Measurements from ENCODE around the gene S100A2.

Gene S100A2

DNA sequence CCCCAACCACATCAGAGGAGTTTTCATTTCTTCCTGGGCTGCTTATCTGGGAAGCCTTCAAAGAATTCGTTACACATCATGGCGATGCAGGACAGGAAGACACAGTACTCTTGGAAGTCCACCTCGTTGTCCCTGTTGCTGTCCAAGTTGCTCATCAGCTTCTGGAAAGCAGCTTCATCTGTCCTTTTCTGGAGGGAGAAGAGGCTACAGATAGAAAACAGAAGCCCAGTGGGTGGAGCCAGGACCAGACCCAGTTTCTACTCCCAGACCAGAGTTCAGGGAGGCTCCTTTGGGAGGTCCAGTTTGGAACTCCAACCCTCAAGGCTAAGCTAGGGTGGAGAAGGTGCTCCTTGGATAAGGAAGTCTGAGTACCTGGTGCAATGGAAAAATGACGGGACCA, 21.9 kb downstream of the S100A2 start:
- no peak overlapping the region for H3K4me3 ChIP-seq (ENCODE audit: low read length)

DNA sequence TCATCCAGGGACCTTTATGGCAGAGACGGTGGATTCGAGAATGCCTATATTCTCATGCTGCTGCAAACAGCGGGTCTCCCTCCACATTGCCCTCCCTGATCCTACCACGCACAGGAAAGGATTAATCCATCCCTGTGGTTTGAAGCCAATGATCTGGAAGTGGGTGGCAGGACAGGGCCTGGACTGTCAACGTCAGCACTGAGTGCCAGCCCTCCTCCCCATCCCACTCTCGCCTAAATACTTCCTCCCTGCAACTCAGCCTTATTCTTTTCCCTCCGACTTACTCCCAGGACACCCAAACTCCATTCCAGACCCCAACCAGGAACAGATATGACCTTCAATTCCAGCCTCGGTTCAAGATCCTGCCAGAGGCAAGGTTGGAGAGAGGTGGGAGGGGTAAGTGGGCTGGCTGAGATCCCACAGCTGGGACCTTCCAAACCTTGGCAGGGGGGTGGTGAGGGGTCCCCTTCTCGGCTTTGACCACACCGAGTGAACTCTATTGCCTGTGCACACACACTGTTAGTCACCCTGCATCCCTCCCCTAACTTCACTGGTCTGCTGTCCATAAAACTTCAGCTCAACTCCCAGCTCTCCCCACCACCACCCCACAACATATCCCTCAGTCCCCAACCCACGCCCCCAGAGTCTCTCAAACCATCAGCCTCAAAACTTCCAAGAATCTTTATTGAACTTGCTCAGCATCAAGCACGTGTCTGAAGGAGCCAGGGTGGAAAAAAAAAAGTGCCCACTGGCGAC, 22.5 kb downstream of the S100A2 start:
- Histone ChIP-seq H3K27me3 (ENCODE audit: insufficient read depth, low read length) (no peaks in the 10 kb centered on the region), H2AFZ (ENCODE audit: low read depth, low read length) (no peak overlapping the region), H3K9me3 (ENCODE audit: low read length) (no peaks in the 10 kb centered on the region), H3K36me3 (ENCODE audit: insufficient read depth, low read length) (no peaks in the 10 kb centered on the region), H3K4me3 (ENCODE audit: low read length) (no peak overlapping the region), H3K4me1 (ENCODE audit: insufficient read depth, low read length) (peaks cover 12% of the 10 kb centered on the region)

More for the DNA sequence above, 21.9 kb downstream of the S100A2 start:
- Histone ChIP-seq H3K9me3 (ENCODE audit: low read length) (no peaks in the 10 kb centered on the region), H3K36me3 (ENCODE audit: insufficient read depth, low read length) (no peaks in the 10 kb centered on the region), H3K4me1 (ENCODE audit: insufficient read depth, low read length) (peaks cover 12% of the 10 kb centered on the region), H2AFZ (ENCODE audit: low read depth, low read length) (no peak overlapping the region), H3K27me3 (ENCODE audit: insufficient read depth, low read length) (no peaks in the 10 kb centered on the region)

DNA sequence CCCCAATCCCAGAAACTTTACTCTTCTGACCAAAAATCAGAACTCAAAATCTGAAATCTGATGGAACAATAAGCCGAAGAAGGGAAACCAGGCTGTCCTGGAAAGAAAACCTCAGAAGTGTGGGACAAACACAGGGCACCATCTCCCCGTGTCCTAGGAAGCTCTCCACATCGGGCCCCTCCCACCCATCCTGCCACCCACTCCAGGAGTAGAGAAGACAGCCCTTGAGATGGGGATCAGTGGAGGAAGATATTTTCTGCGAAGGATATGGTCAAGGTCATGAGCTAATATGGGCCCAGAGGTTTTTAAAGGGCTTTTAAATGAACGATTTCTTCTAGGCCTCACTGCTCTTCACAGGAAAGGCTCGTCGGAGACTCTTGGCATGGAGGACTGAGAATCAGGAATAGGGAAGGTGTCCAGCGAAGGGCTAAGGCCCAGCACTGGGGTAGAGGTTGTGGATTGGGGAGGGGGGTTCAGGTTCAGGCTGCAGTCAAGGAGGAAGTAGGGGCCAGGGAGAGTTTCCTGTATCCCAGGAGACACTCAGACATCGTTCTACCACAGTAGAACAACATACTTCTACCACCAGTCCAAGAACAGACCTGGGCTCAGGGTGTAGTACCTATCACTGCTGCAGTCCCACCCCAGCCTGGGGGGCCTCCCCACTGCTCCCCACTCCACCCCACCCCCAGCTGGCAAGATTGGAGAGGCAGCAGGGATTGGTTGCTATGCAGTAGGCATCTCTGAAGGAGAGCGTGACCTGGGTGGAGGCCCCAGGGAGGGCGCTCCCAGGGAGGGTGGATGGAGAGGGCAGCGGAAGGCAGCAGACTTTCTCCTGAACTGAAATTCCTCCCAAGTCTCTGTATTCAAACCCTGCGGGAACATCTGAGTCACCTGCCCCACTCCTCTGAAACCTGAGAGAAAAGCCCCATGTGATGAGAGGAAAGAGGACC, 23.7 kb downstream of the S100A2 start:
- Histone ChIP-seq H3K27me3 (ENCODE audit: insufficient read depth, low read length) (no peaks in the 10 kb centered on the region), H3K9me3 (ENCODE audit: low read length) (no peaks in the 10 kb centered on the region), H3K36me3 (ENCODE audit: insufficient read depth, low read length) (no peaks in the 10 kb centered on the region), H3K4me1 (ENCODE audit: insufficient read depth, low read length) (peaks cover 12% of the 10 kb centered on the region), H2AFZ (ENCODE audit: low read depth, low read length) (no peak overlapping the region), H3K4me3 (ENCODE audit: low read length) (no peak overlapping the region)

DNA sequence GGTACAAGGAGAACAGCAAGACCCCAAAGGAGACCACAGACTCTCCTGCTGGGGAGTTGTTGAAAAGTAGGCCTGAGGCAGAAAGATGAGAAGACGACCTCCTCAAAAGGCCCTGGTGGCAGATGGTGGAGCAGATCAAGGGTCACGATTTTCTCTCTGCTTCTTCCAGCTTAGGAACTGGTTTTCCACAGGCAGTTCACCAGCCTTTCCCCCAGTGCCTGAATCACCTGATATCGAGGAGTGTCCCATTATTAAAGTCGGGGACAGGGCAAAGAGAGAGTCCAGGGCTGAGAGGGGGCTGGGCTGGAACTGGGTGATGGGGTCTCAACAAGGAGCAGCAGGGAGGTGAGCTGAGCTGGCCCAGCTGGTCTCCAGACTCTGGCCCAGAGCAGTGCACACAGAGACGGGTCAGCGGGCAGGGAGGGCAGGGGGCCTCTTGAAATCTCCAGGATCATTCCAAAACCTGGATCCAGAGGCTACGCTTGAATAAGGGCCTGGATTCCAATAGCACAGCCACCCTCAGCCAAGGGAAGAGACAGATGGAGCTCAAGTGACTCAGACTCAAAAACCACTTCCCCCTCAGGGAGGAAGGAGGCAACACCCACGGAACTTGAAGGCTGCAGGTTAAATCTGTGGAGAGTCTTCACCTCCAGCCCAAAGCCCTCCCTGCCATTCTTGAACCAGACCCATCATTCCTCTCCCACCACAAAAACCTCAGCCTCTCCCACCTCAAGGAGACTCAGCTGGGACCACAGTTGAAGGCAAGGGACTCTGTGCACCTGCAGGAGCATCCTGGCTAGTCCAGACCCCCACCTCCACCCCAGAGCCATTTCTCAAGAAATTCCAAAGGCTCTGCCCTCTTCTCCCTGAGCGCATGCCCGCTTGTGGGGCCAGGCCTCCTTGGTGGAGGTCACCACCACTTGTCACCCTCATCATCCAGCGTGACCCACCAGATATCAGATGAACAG, 25.0 kb downstream of the S100A2 start, which contains the start of gene S100A5:
S100A5 (minus strand) TSS at position 541 of the 968 bp plus-strand sequence. CDS start 743 bp downstream, outside the sequence.
- Histone ChIP-seq H2AFZ (ENCODE audit: low read depth, low read length) (no peak within 1 kb of the TSS), H3K27me3 (ENCODE audit: insufficient read depth, low read length) (peaks cover 10% of the 10 kb centered on the region), H3K4me3 (ENCODE audit: low read length) (no peak within 1 kb of the TSS), H3K4me1 (ENCODE audit: insufficient read depth, low read length) (peaks cover 12% of the 10 kb centered on the region), H3K36me3 (ENCODE audit: insufficient read depth, low read length) (no peaks in the 10 kb centered on the region), H3K9me3 (ENCODE audit: low read length) (no peaks in the 10 kb centered on the region)

DNA sequence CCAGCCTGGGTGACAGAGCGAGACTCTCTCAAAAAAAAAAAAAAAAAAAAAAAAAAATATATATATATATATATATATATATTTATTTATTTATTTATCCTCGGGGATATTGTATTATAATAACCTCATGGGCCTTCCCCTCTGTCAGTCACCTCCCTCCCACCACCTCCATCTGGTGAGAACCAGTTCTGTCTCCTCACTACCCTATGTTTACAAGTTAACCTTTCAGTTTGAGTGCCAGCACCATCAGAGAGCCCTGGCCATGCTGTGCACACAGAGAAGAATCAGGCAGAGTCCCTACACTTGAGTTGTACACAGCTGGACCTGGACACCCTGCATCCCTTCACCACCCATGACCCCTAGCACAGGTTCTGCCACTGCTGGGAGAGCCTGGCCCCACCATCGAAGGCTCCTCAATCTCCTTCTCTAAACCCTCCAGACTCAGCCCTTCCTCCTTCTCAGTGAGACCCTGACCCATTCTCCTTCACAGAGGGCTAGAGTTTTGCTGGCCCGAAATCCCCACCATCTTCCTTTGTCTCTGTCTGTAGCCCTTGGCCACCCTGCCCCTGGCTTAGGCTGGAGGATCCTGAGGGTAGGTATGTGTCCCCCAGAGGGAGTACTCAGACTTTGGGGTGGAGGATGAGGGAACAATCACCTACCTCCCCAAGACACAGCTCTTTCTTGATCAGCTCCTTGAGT, 26.1 kb downstream of the S100A2 start:
- Histone ChIP-seq H3K36me3 (ENCODE audit: insufficient read depth, low read length) (no peaks in the 10 kb centered on the region), H3K9me3 (ENCODE audit: low read length) (no peaks in the 10 kb centered on the region), H2AFZ (ENCODE audit: low read depth, low read length) (no peak overlapping the region), H3K4me3 (ENCODE audit: low read length) (no peak overlapping the region), H3K4me1 (ENCODE audit: insufficient read depth, low read length) (peaks cover under 1% of the 10 kb centered on the region), H3K27me3 (ENCODE audit: insufficient read depth, low read length) (peaks cover 20% of the 10 kb centered on the region)

DNA sequence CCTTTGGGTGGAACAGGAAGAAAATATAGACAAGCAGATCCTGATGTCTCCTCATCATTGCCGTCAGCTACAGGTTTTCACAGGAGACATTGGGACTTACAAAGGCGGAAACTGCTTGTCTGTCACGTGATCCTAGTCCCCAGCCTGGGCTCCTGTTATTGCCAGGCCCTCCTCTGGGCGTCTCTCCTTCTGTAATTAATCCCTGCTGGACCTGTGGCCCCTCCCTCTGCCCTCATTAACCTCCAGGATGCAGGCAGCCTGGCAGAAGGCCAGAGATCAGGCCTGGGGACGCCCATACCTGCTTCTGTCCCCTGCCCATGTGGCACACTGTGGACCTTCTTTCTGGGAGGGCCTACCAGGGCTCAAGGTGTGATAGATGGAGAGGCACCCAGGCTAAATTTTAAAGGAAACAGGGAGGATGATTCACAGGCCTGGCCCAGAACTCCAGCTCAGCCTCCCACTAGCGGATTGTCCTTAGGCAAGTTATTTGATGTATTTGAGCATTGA, 27.3 kb downstream of the S100A2 start:
- Histone ChIP-seq H3K4me3 (ENCODE audit: low read length) (no peak overlapping the region), H3K36me3 (ENCODE audit: insufficient read depth, low read length) (no peaks in the 10 kb centered on the region), H3K27me3 (ENCODE audit: insufficient read depth, low read length) (peaks cover 29% of the 10 kb centered on the region), H3K4me1 (ENCODE audit: insufficient read depth, low read length) (peaks cover 3% of the 10 kb centered on the region), H2AFZ (ENCODE audit: low read depth, low read length) (no peak overlapping the region), H3K9me3 (ENCODE audit: low read length) (no peaks in the 10 kb centered on the region)

DNA sequence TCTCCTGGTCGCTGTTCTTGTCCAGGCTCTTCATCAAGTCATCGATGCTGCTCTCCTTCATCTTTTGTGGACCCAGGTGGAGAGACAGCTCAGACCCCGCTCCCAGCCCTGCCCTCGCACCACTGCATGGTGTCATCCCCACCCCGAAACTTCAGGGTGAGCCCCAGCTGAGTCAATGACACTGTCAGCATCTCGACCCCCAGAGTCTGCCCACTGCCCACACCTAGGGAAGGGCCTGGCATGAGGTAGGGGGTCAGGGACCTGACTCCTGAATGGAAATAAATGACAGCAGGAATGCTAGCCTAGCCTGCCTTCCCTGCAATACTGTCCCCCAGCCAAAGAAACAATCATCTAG, 28.3 kb downstream of the S100A2 start:
- H2AFZ ChIP-seq (ENCODE audit: low read depth, low read length), result no peak overlapping the region
- H3K36me3 ChIP-seq (ENCODE audit: insufficient read depth, low read length), result no peaks in the 10 kb centered on the region
- H3K4me3 ChIP-seq (ENCODE audit: low read length), result no peak overlapping the region
- peaks cover 37% of the 10 kb centered on the region for H3K27me3 ChIP-seq (ENCODE audit: insufficient read depth, low read length)
- H3K4me1 ChIP-seq (ENCODE audit: insufficient read depth, low read length), result peaks cover 3% of the 10 kb centered on the region
- H3K9me3 ChIP-seq (ENCODE audit: low read length), result no peaks in the 10 kb centered on the region

DNA sequence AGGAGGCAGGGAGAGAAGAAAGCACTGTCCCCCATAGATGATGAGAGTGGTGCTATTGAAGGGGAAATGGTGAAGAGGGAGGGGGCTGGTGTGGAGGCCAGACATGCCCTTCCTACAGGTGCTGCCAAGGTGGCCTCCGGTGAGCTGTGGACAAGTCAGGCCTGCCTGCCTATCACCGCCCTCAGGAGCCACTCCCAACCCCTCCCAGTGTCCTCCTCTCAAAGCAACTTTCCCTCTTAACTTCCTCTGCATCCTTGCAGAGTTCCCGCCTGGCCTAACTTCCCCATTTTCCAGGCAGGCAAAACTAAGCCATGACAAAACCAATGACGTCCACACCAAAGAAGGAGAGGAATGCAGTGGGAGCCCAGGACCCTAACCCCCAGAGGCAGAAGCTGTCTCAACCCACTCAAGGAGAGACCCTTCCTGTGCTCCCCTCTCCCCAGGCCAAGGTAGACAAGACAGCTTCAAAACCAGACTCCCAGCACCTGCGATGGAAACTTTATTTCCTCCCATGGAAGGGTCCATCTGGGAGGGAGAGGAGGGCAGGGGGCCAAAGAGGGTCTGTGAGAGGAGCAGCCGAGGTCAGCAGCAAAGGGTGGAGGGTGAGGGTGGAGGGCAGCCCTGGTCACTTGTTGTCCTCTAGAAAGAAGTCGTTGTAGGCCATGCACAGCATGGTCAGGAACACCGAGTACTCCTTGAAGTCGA, 28.8 kb downstream of the S100A2 start:
- Histone ChIP-seq H2AFZ (ENCODE audit: low read depth, low read length) (no peak overlapping the region), H3K4me3 (ENCODE audit: low read length) (no peak overlapping the region), H3K27me3 (ENCODE audit: insufficient read depth, low read length) (peaks cover 41% of the 10 kb centered on the region), H3K9me3 (ENCODE audit: low read length) (no peaks in the 10 kb centered on the region), H3K4me1 (ENCODE audit: insufficient read depth, low read length) (peaks cover 3% of the 10 kb centered on the region), H3K36me3 (ENCODE audit: insufficient read depth, low read length) (no peaks in the 10 kb centered on the region)

DNA sequence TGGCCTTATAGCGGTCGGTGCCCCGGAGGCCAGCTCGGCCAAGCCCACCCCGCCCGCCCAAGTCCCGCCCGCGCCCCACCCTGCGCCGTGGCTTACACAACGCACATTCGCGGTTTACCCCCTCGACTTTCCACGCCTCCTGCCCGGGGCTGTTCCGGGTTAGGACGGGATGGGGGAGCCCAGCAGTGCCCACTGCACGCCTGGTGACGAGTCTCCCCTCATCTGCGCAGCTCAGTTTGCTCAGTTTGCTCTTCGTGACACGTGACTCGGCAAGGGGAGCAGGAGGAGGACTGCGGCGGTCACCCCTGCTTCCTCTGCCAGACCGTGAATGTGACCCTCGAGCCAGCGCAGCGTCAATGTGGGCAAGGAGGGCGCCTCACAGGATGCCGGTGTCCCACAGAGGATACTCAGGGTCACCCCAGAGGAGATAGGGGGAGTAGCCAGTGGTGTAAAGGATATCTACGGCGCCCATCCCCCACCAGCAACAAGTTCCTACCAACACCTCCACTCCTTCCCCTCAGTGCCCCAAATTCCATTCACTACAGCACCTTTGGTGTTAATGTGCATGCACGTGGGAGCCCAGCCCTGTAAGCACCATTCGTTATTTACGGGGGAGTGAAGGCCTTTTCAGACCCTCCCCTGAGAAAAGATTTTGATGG, 29.5 kb downstream of the S100A2 start:
- no peaks in the 10 kb centered on the region for H3K9me3 ChIP-seq (ENCODE audit: low read length)
- no peak overlapping the region for H2AFZ ChIP-seq (ENCODE audit: low read depth, low read length)
- H3K4me1 ChIP-seq (ENCODE audit: insufficient read depth, low read length), result peaks cover 3% of the 10 kb centered on the region
- peaks cover 41% of the 10 kb centered on the region for H3K27me3 ChIP-seq (ENCODE audit: insufficient read depth, low read length)
- H3K4me3 ChIP-seq (ENCODE audit: low read length), result no peak overlapping the region
- no peaks in the 10 kb centered on the region for H3K36me3 ChIP-seq (ENCODE audit: insufficient read depth, low read length)

DNA sequence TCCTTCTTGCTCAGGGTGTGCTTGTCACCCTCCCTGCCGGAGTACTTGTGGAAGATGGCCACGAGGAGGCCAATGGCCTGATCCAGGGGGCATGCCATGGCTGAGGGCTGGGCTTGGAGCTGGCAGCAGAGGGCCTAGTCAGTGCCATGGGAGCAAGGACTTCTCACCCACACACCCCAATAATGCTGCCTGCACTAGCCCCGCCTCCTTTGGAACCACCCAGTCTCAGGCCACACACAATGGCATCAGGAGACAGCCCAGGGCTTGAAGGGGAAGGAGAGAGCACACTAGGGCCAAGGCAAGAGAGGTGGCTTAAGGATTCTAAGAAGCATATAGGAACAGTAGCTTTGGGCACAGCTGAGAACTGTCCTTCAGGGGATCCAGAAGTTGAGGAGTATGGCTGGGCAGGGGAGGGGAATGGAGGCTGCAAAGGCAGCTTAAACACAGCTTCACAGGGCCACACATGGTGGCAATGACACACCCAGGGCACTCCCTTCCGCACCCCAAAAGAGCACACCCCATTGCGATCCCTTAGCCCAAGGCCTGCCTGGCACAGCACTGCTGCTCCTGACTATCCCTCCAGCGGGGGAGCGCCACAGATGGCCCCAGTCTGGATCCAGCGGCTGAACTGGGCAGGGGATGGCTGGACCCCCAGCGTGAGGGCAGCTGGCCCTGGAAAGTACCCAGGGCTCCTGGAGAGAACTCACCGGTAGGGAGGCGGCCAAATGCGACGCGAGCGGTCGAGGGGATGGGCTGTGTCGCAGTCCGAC, 30.2 kb downstream of the S100A2 start, which contains the start of gene S100A6:
S100A6 (minus strand) TSS at position 750 of the 770 bp plus-strand sequence; CDS start at position 98, 652 bp downstream.
- peaks cover 44% of the 10 kb centered on the region for H3K27me3 ChIP-seq (ENCODE audit: insufficient read depth, low read length)
- H3K36me3 ChIP-seq (ENCODE audit: insufficient read depth, low read length), result no peaks in the 10 kb centered on the region
- no peaks in the 10 kb centered on the region for H3K9me3 ChIP-seq (ENCODE audit: low read length)
- H3K4me1 ChIP-seq (ENCODE audit: insufficient read depth, low read length), result peaks cover 3% of the 10 kb centered on the region
- H2AFZ ChIP-seq (ENCODE audit: low read depth, low read length), result no peak within 1 kb of the TSS
- H3K4me3 ChIP-seq (ENCODE audit: low read length), result no peak within 1 kb of the TSS

DNA sequence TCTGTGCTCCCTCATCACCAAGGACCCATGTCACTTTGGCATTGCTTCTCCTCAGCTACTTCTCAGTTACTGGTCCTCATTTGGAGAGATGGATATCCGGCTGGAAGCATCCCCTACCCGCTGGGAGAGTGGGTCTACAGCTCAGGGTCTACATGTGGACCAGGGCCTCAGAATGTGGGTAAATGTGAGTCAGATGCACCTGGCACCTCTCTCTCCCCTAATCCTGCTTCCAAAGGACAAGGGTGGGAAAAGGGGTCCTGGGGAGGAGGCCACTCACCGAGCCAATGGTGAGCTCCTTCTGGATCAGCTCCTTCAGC, 30.8 kb downstream of the S100A2 start:
- Histone ChIP-seq H2AFZ (ENCODE audit: low read depth, low read length) (no peak overlapping the region), H3K4me3 (ENCODE audit: low read length) (no peak overlapping the region), H3K27me3 (ENCODE audit: insufficient read depth, low read length) (peaks cover 44% of the 10 kb centered on the region), H3K4me1 (ENCODE audit: insufficient read depth, low read length) (peaks cover 3% of the 10 kb centered on the region), H3K9me3 (ENCODE audit: low read length) (no peaks in the 10 kb centered on the region), H3K36me3 (ENCODE audit: insufficient read depth, low read length) (no peaks in the 10 kb centered on the region)
